DOHH2 (cell line): ENCODE data around the gene ZBTB47.

Source experiments
- CTCF ChIP-seq: fragments of 200-600 bp; sonication (generic); IDR thresholded peaks from one replicate; pipeline ENCODE4 v1.5.1; 2014; ENCODE audit warnings: antibody characterized with exemption, mild to moderate bottlenecking, low read depth, low read length; ENCODE audit not compliant: poor library complexity, severe bottlenecking
- EZH2phosphoT487 ChIP-seq: fragments of 200-600 bp; sonication (generic); IDR thresholded peaks from 2 replicates; pipeline ENCODE4 v1.6.1; 2017; ENCODE audit warnings: borderline replicate concordance, mild to moderate bottlenecking, antibody characterized with exemption, low read length, moderate library complexity, mixed read lengths

DNA sequence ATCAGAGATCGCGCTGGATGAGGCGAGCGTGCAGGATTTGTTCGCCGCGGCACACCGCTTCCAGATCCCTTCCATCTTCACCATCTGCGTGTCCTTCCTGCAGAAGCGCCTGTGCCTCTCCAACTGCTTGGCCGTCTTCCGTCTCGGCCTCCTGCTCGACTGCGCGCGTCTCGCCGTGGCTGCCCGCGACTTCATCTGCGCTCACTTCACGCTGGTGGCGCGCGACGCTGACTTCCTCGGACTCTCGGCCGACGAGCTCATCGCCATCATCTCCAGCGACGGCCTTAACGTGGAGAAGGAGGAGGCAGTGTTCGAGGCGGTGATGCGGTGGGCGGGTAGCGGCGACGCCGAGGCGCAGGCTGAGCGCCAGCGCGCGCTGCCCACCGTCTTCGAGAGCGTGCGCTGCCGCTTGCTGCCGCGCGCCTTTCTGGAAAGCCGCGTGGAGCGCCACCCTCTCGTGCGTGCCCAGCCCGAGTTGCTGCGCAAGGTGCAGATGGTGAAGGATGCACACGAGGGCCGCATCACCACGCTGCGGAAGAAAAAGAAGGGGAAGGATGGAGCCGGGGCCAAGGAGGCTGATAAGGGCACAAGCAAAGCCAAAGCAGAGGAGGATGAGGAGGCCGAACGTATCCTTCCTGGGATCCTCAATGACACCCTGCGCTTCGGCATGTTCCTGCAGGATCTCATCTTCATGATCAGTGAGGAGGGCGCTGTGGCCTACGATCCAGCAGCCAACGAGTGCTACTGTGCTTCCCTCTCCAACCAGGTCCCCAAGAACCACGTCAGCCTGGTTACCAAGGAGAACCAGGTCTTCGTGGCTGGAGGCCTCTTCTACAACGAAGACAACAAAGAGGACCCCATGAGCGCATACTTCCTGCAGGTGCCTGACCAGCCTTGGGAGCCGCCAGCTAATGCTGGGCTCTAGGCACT, 32.7 kb downstream of the ZBTB47 start:
- TF ChIP-seq CTCF = no peak
- no peak for TF ChIP-seq EZH2phosphoT487
